HG03103 (cell line): ENCODE results near the gene NDUFS2.

ENCODE experiments used
- ATAC-seq: cut with Tn5 transposase; IDR thresholded peaks from one replicate; pipeline ENCODE4 v1.9.1; 2021; ENCODE audit warnings: low read depth; ENCODE audit not compliant: unreplicated experiment

Gene NDUFS2

DNA sequence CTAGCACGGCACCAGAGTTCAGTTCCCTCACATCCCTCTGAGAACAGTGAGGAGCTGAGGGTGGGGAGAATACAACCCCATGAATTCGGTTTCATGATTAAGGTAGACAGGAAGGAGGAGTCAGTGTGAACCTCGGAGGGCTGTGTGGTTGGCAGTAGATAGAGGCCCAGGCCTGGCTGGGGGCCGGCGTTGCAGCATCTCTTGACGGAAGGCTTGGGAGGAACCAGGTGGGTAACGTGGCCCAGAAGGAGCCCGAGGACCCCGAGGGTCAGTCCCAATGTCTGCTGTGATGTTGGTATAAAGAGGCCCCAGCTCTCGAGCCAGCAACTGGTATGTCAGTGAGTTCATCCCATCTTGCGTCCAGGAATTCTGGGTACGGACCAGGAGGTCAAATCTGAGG is 30.5 kb upstream of the NDUFS2 start:
- no peak for ATAC-seq

DNA sequence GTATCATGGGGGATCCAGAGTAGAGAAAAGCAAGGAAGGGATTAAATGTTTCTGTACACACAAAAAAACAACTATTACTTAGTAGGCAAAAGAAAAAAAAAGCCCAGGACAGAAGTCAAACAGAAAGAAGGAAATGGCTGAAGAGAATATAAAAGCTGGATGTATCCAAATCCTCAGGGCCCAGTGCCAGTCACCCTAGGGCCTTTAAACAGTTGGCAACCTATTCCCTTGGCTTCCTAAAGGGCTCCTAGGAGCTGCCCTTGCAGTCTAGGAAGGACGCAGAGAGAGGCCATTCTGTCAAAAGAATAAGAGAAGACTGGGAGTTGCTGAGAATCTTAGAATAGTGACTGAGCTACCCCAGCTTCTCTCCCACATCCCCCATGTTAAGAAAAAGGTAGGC is 29.8 kb upstream of the NDUFS2 start:
- ATAC-seq, result no peak

DNA sequence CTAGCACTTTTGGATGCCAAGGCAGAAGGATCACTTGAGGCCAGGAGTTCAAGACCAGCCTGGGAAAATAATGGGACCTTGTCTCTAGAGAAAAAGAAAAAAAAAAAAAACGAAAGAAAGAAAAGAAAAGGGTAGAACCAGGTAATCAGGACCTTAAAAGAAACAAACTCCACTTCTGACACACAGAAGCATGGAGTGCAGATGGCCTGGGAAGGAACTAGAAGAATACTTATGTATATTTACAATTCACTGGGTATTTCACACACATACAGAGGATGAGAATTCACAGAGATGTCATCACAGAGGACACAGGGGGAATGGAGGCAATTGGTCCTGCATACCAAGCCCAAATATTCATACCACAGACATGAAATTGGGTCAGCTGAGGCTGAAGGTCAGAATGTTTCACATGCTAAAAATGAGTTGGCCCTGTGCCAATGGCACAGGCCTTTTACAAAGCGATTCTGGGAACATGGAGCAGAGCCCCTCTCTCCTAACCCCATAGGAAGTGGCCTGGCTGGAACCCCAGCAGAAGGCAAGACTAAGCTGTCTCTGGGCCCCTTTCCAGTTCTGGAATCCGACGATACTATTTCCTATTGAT is 29.3 kb upstream of the NDUFS2 start:
- no peak for ATAC-seq

DNA sequence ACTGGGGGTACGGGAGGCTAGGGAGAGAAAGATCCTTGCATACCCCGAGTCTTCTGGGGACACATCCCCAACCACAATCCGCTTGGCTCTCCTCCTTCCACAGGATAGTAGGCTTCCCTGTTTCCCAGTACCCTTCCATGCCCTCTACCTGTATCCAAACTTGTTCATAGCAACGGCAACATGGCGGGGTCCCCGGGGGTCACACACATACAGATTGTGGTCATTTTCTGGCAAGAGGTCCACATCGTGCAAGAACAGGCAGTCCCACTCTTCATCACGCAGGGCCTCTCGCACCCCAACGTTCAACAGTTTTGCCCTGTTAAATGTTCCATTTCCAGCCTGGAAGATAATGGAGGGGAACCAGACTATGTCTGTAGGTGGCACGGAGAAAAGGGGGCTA is 28.5 kb upstream of the NDUFS2 start:
- ATAC-seq, result no peak

DNA sequence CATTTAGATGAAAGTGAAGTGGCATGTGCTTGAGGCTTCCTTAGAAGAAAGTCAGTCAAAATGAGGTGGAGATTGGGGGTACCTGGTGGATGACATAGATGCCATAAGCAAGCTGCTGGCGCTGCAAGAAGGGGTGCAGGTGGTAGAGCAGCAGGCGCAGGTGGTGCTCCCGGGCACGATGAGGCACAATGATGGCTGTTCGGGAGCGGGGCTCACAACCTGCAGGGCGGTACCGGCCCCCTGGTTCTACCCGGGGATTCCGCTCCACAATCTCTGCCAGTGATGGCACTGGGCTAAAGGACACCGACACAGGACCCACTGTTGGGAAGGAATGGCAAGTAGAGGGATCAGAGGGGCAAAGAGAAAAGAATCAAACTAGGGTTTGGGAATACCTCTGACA is 27.3 kb upstream of the NDUFS2 start:
- no peak for ATAC-seq

DNA sequence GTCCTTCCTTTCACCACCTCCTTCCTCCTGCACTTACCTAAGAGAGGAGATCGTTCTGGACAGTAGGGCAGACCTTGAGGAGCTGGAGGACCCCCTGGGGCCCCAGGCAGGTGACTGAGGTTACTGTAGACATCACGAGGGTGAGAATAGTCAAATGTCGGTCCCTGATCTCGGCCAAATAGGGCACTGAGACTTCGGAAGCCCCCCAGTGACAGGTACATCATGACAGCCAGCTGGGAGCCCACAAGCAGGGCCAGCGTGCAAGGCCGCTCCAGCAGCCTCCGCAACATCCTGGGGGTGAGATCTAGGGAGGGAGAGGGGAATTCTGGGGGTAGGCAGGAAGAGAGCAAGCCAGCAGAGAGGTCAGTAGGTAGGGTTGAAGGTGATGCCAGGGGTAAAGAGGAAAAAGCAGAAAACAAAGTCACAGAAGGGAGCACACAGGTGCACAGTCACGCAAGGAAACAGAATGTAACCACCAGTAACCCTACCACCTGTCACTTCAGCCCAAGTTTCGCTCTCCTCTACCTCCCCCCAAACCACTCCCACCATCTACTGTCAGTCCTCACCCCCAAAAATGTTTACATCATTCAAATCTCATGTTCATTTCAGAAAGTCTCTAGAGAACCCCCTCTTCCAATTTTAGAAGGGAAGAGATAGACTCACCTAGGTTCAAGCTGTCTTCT is 26.3 kb upstream of the NDUFS2 start:
- no peak for ATAC-seq

DNA sequence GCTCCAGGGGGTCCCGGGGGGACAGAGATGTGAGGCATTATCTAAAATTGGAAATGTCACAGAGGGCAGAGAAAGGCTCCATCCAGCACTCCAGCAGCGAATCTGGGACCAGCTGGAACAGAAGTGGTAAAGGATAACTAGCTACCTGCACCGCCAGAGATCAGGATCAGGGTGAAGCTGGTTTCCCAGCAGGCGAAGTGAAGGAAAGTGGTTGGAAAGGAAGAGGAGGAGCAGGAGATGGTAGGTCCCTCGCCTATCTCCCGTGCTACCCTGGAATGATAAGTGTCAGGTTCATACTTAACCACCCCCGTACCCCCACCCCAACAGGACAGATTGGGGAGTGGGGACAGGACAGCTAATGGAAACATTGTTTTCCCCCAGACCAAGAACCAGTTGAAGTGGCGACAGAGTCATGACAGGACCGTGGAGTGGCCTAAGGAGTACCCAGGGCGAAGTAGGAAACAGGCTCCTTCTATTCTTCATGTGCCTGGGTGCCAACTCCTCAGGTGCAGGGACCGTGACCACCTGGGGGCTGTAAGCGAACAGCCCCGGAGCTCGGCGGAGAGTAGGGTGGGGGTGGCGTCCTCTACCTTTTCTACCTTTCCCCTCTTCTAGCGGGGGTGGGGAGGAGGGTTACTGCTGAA is 25.6 kb upstream of the NDUFS2 start:
- ATAC-seq, result no peak

DNA sequence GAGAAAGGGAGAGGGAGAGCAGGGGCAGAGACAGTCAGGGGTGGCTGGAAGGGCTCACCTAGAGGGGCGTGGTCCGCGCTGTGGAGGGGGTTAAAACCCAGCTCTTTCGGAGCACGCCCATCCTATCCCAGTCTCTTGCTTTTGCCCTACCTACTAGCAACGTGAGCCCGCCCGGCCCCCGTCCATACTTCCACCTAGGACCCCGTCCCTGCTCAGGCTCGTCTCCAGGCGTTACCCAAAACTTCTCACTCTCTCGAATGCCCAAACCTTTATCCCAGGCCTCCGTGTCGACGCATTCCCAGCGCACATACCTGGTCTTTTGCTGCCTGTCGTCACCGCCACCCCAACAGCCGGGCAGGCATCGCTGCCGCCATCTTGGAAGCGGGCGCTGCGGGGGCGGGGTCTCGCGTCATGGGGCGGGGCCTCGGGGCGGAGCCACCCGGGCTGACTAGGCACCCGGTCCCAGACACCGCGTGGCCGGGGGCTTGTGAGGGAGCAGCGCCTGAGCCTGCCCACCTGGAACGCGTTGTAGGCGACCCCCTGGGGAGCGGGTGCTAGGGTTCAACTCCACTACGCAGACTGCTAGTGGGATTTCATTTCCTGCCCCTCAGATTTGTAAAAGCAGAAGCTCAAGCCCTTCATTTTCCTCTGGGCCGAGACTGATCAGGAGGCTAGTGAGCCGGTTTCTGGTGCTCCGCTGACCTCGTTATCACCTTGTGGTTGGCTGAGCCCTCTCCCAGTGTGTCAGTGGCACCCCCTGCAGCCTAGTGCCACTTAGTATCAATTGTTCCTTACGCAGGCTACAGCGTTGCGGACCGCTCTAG is 24.8 kb upstream of the NDUFS2 start, which contains the start of gene B4GALT3:
Gene B4GALT3, minus strand, starts transcription at position 396 of the 824 bp plus-strand sequence. CDS start 1,447 bp downstream, outside the sequence.
- ATAC-seq, result peak; percentile 66

DNA sequence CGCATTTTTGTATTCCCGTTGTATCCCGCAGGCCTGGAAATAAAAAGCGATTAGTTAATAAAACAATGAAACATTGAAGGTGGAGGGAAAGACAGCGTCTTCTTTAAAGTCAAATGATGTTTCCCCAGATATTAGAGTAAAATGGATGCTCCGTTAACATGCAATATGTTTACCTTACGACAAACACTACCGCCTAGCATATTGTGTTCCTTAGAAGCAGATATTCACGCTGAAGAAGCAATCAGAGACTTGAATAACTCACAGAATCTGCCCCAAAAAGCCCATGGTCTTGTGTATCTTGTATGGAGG is 24.3 kb upstream of the NDUFS2 start:
- ATAC-seq, result no peak

DNA sequence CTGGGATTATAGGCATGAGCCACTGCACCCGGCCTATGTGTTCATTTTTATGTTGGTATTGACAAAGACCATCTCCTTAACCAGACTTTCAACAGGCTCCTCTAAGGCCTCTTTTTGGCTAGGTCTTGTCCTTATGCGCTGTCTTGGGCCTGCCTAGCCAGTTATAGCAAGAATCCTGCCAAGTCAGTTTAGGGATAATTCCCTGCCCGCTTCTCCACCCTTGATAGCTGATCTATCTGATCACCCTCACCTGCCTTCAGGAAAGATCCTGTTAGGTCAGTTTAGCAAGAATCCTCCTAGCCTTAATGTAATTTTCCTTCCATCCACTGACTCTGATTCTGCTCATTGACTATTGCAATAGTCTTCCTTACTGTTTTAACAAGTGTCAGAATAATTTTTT is 22.5 kb upstream of the NDUFS2 start:
- no peak for ATAC-seq

DNA sequence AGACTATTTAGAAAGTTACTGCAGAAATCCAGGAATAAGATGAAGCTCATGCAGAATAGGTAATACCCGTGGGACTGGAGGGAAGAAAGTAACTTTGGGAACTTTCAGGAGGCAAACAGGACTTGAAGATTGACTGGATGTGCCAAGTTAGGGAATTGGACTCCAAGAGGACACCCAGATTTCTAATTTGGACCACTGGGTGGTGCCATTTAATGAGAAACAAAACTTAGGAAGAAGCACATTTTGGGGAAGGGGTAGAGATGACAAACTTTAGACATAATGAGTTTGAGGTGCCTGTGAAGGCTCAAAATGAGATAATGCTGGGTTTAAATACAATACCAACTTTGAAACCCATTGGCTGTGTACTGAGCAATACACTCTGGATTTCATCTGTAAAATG is 21.5 kb upstream of the NDUFS2 start:
- ATAC-seq, result no peak

DNA sequence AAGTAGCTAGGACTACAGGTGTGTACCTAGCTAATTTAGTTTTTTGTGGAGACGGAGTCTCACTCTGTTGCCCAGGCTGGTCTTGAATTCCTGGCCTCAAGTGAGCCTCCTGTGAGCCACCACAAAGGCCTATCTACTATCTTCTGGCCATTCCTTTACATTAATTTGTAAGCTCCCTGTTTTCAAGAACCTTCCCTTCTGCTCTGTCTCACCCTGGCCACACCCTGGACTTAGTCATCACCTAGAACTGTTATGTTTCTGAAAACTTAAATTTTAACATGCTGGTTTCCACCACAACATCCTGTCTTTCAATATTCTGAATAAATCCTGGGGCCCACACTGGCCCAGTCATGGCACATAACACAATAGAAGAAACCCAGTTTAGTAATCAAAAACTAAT is 20.0 kb upstream of the NDUFS2 start:
- ATAC-seq, result peak; percentile 34

DNA sequence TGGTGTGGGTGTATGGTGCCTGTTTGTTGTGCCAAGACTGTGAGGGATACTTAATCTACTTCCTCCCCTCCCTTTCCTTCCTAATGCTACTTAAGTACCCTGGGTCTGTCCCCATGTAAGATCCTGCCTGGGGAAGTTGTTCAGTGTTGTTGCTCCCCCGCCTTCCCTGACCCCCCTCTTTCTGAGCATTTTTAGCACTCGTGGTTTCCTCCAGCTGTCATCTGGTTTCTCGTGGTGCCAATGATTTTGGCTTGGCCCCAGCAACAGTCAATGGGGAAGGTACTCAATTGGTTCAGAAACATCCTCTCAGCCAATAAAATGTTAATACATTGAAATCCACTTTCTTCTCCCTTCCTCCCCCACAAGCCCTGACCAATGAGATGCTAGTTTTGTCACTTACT is 16.9 kb upstream of the NDUFS2 start:
- peak; percentile 48 for ATAC-seq

DNA sequence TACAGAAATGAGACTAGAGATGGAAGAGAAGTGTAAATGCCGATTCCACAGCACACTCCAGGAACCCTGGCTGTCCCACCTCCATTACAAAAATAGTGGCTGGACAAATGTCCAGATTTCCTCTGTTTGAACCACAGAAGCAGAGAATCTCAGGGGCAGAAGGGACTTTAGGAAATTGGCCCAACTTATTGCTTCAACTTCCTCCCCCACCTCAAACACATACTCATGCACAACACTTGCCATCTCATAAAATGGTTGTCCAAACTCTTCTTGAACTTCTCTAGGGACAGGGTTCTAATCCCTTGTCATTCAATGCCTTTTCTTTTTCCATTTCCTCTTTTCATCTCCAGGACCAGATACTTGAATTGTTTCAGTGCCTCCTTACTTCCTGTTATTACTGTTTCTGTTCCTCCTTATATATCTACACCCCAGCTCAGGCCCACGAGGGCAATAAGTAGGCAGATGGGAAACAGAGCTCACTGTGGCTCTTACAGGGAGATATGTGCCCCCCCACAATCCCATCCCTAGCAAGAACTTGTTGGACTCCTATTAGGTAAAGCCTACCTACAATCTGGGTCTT is 16.3 kb upstream of the NDUFS2 start:
- ATAC-seq, result no peak

DNA sequence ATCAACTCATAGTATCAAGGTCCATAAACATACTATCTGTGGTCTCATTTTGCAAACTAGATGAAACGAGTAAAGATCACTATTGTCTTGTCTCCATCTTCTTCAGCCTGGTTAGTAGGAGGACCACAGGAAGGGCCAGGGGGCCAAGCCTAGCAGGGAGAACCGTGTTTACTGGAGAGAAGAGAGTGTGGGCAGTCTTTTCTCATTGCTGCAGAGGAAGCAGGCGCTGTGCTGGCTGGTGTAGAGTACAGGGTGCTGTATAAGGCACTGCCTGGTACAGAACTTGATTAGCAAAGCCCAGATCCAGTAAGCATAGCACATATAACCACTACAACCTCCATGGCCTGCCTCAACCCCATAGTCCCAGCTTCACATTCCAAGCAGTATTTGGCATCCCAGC is 14.9 kb upstream of the NDUFS2 start:
- ATAC-seq, result no peak

DNA sequence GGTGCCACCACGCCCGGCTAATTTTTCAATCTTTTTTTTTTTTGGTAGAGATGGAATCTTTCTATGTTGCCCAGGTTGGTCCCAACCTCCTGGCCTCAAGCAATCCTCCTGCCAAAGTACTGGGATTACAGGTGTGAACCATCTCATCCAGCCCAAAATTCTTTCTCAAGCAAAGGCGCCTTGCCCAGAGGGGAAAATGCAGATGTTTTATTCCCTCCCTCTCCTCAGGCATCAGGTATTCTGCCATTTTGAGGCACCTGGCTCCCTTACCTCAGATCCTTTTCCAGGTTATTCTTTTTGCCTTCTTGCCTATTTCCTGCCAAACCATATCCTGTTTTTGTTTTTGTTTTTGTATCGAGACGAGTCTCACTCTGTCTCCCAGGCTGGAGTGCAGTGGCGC is 13.8 kb upstream of the NDUFS2 start:
- no peak for ATAC-seq

DNA sequence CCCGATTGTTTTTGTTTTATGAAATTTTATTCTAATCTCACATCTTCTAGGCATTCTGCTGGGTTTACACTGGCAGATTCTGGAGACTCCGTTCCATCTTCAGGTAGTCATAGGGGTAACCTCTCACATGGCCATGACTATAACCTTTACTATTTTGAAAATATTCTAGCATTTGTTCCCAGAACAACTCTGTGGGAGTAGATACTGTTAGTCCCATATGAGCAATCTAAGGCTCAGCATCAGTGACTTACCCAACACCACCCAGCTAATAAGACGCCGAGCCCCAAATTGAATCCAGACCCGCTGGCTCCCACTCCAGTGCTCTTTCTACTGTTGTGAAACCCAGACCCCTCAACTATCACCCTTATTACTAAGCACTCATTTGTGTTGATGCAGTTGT is 13.1 kb upstream of the NDUFS2 start:
- no peak for ATAC-seq

DNA sequence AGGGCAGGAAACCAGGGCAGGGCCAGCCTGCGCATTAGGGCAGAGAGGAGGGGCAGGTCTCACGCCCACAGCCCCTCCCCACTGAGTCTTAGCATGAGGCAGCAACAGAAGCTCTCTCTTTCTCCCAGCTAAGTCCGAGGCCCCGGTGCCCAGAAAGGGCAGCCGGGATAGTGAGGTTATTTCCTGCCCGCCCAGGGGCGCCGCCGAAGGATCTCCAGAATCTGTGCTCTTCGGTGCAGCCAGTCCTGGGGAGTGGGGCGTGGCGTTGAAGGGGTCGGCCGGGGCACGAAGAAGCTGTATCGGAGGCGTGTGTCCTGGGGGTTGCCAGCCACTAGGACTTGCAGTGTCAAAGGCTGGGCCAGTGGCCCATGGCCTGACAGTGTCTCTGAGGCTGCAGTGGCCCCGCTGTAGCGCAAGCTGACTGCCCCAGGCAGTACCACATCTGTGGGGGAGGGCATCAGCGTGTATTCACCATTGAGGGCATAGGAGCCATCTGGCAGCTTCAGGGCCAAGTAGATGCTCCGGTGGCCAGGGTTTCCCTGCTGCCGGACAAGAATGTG is 11.1 kb upstream of the NDUFS2 start:
- no peak for ATAC-seq

DNA sequence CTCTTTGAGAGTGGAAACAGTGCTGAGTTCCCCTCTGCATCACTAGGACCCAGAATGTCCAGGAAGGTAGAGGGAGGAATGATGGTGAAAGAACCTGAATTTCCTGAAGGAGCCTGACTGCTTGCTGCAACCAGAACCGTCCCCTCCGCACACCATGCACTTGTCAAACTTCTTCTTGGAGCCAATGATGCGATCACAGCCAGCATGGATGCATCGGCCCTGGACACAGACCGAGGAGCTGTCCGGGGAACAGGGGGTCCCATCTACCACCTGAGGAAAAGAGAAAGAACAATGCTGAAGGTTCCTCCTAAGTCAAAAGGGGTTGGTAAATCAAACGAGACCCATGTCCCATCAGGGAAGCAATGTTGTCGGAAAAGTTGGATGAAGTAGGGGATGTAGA is 10.2 kb upstream of the NDUFS2 start:
- ATAC-seq, result no peak
